Common myeloid progenitor, CD34-positive (primary cell): Measurements from ENCODE around the gene SH3TC2.
A peak's percentile ranks its signal among the peaks of the same experiment; 100 is the strongest.

ENCODE experiments used
- CTCF ChIA-PET: fragments of 350-600 bp; sonication (Branson Sonifier 250); formaldehyde crosslinking; loops from one replicate; lab custom pipeline; 2021; ENCODE audit warnings: antibody characterized with exemption; lab: Charles Lee
- POLR2A ChIA-PET: fragments of 350-600 bp; sonication (Branson Sonifier 250); formaldehyde crosslinking; loops from one replicate; lab custom pipeline; 2021; ENCODE audit warnings: antibody characterized with exemption; lab: Charles Lee
- DNase-seq, 3 donors: peaks; one replicate each; pipeline versions ENCODE4 v3.0.0 to v3.0.0-alpha.2; 2013
- H3K27ac ChIP-seq, 2 experiments: 1 replicate in 1 of 2; 2 replicates in 1 of 2; pipeline ENCODE4 v1.7.0; 2013; ENCODE audit warnings: inconsistent platforms in 2 of 2, low read length in 2 of 2, mild to moderate bottlenecking in 2 of 2, low read depth in 1 of 2, moderate library complexity in 1 of 2; ENCODE audit not compliant: severe bottlenecking in 2 of 2, insufficient read depth in 1 of 2, poor library complexity in 1 of 2
- H3K27me3 ChIP-seq, 5 experiments: replicated peaks in 2 of 5; 1 replicate in 3 of 5; 2 replicates in 2 of 5; pipeline versions ENCODE4 v1.6.1 to v1.7.0; 2013; ENCODE audit warnings: low read length in 4 of 5, mild to moderate bottlenecking in 2 of 5, moderate library complexity in 2 of 5, inconsistent platforms in 1 of 5; ENCODE audit not compliant: insufficient read depth in 5 of 5, control insufficient read depth in 4 of 5
- H3K36me3 ChIP-seq, 4 experiments: 1 replicate in 2 of 4; 2 replicates in 2 of 4; pipeline versions ENCODE4 v1.6.1 to v1.7.0; 2013; ENCODE audit warnings: low read length in 3 of 4, control low read depth in 1 of 4, mild to moderate bottlenecking in 1 of 4; ENCODE audit not compliant: control insufficient read depth in 4 of 4, insufficient read depth in 4 of 4
- H3K4me1 ChIP-seq, 4 experiments: 1 replicate in 3 of 4; 2 replicates in 1 of 4; pipeline versions ENCODE4 v1.6.1 to v1.7.1; 2013; ENCODE audit warnings: low read length in 3 of 4, mild to moderate bottlenecking in 3 of 4, control low read depth in 1 of 4, inconsistent platforms in 1 of 4, moderate library complexity in 1 of 4; ENCODE audit not compliant: control insufficient read depth in 4 of 4, insufficient read depth in 4 of 4; ENCODE audit errors: control extremely low read depth in 1 of 4
- H3K4me3 ChIP-seq, 7 experiments: 1 replicate in 4 of 7; 2 replicates in 3 of 7; pipeline versions ENCODE4 v1.5.1 to v1.7.0; 2013; ENCODE audit warnings: mild to moderate bottlenecking in 7 of 7, low read length in 6 of 7, moderate library complexity in 6 of 7, inconsistent platforms in 2 of 7, low read depth in 2 of 7, control low read depth in 1 of 7; ENCODE audit not compliant: insufficient read depth in 4 of 7, control insufficient read depth in 1 of 7; ENCODE audit errors: extremely low read depth in 1 of 7
- H3K9me3 ChIP-seq, 5 experiments: 1 replicate in 4 of 5; 2 replicates in 1 of 5; pipeline versions ENCODE4 v1.6.1 to v1.7.1; 2013; ENCODE audit warnings: low read length in 4 of 5, mild to moderate bottlenecking in 2 of 5, inconsistent platforms in 1 of 5, low read depth in 1 of 5, moderate library complexity in 1 of 5; ENCODE audit not compliant: control insufficient read depth in 4 of 5, insufficient read depth in 2 of 5; ENCODE audit errors: control extremely low read depth in 1 of 5
- WGBS: methylation state at CpG from one replicate; pipeline ENCODE4 v1.1.5; 2013; ENCODE audit not compliant: insufficient coverage; 5-methylcytosine and 5-hydroxymethylcytosine counted together

Gene SH3TC2

DNA sequence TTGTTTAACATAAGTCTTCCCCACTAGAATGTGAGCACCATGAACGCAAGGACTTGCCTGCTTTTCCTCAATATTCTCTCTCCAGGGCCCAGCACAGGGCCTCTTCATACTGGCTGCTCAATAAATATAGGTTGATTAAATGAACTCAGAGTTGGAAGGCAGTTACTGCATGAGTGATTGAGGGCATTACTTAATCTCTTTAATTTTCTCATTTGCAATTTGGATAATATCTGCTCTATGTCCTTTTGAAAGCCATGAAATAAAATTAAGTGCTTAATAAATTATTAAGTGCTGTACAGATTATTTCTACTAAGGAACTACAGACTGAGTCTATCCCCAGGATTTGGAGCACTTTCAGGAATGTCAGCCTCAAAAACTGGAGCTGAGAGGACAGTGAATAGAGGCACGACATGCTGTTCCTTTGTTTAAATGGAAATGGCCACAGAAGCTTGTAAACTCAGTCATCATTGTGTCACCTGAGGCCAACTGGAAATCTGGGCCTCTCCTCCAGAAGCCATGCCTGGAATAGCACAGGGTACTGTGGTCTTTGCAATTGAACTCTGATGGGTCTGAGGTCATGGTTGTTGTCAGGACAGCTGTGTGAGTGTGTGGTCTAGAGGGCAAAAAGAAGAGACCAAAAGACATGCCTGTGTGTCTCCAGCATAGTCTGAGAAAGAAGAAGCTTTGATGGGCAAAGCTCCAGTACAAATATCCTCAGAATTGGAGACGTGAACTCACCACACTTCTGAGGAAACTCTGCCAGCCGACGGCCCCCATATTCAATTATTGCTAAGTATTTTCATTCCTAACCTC lies 86.1 kb downstream of the SH3TC2 start:
- Histone ChIP-seq H3K36me3 (no peaks in the 10 kb centered on the region), H3K4me3 (no peak overlapping the region), H3K4me1 (peaks cover 3 to 10% (median 7%) of the 10 kb centered on the region in 4 experiments), H3K27ac (no peak overlapping the region), H3K9me3 (no peaks in the 10 kb centered on the region), H3K27me3 (no peaks in the 10 kb centered on the region)
- 82% methylated on average over 4 of the region's 5 CpGs for WGBS
- no peak for DNase-seq
- POLR2A ChIA-PET: no interaction called here
- CTCF ChIA-PET: interaction anchor here (0.6 to 2.4 kb wide), 9 partner anchors 11 to 244 kb away, joined by 3 to 9 read pairs (median 4); no protein-coding TSS in a partner anchor

DNA sequence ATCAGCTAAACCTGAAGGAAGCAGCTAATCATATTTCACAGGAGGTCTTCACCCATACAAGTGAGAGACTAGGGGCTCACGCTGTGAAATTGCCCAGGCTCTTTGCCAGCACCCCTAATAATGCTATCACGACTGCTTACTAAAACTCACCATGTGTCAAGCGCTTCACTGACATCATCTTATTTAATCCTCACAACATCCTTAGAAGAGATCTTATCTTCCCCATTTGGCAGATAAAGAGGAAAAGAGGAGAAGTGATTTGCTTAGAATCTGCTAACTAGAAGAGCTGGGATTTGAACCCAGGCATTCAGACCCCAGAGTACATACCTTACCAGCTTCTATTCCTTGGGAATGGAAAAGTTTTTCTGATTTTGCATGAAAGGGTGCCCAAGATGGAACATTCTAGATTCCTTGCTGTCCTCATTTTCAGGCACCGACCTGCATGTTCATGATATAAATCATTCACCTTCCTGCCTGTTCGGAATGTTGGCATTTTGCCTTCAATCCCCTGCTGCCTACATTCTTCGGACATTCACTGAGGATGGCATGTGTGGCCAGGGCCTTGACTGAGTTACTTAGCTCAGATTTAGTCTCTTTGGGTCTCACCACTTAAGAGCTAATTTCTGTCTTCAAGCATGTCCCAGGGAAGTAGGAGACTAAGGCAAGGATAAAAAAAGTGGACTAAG lies 88.1 kb downstream of the SH3TC2 start:
- 84% methylated on average over 4 of the region's 6 CpGs for WGBS
- Histone ChIP-seq H3K9me3 (no peaks in the 10 kb centered on the region), H3K27me3 (no peaks in the 10 kb centered on the region), H3K4me1 (peaks cover 3 to 10% (median 7%) of the 10 kb centered on the region in 4 experiments), H3K27ac (no peak overlapping the region), H3K36me3 (no peaks in the 10 kb centered on the region), H3K4me3 (no peak overlapping the region)
- no peak for DNase-seq
- CTCF ChIA-PET: interaction anchor here (19.3 kb wide), 1 partner anchor 236 kb away, joined by 361 read pairs; no protein-coding TSS in a partner anchor
- POLR2A ChIA-PET: no interaction called here

DNA sequence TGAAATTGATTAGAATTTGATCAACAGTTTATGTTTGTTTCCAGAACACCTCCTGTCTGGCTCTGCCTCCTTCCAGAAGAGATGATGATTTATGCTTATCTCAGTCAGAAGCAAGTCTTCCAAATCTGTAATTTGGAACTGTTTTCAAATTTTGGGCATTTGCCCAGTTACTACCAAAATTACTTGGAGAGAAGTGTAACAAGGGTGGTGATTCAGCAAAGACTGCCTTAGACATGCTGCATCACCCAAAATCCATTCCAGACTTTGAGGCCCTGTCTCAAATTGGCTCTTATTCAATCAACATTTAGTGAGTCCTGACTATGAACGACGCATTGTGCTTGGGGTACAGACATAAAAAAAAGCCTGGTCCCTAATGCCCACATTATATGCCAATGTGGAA lies 89.4 kb downstream of the SH3TC2 start:
- POLR2A ChIA-PET: no interaction called here
- CTCF ChIA-PET: interaction anchor here (1.2 to 19.3 kb wide), 2 partner anchors 16 to 235 kb away, joined by 3 to 361 read pairs; no protein-coding TSS in a partner anchor
- WGBS: 100% methylated on average over 2 of the region's 2 CpGs
- Histone ChIP-seq H3K36me3 (no peaks in the 10 kb centered on the region), H3K27me3 (no peaks in the 10 kb centered on the region), H3K27ac (no peak overlapping the region), H3K4me3 (no peak overlapping the region), H3K4me1 (peaks cover 3 to 10% (median 7%) of the 10 kb centered on the region in 4 experiments), H3K9me3 (no peaks in the 10 kb centered on the region)
- no peak for DNase-seq

DNA sequence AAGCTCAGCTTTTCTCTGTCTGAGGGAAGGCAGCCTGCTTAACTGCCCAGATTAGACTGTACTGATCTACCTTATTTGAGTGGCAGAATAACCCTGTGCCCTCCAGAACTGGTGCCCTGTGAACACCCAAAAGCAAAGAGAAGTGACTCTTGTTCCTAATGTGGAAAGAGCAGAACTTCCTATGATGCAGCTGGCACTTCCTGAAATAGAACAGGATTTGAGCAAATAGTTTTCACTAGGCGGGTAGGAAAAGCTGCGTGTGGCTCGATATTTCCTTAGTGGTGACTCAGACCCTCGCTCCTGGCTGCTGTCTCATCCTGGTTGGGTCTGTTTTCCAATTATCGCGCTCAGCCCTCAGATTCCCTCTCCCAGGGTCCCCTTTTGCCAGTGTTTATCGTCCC lies 89.9 kb downstream of the SH3TC2 start:
- H3K9me3 ChIP-seq: no peaks in the 10 kb centered on the region
- ChIA-PET POLR2A (no interaction called here), CTCF (interaction anchor here (1.0 to 19.3 kb wide), 3 partner anchors 16 to 235 kb away, joined by 3 to 361 read pairs (median 3); no protein-coding TSS in a partner anchor)
- DNase-seq: peak in 2 of 3 donors; percentile 13 to 15
- no peaks in the 10 kb centered on the region for H3K27me3 ChIP-seq
- peaks cover 3 to 10% (median 7%) of the 10 kb centered on the region in 4 experiments for H3K4me1 ChIP-seq
- 17% methylated on average over 6 of the region's 7 CpGs for WGBS
- H3K4me3 ChIP-seq: peak overlapping the region in 1 of 7 experiments; percentile 19
- H3K27ac ChIP-seq: no peak overlapping the region
- no peaks in the 10 kb centered on the region for H3K36me3 ChIP-seq

DNA sequence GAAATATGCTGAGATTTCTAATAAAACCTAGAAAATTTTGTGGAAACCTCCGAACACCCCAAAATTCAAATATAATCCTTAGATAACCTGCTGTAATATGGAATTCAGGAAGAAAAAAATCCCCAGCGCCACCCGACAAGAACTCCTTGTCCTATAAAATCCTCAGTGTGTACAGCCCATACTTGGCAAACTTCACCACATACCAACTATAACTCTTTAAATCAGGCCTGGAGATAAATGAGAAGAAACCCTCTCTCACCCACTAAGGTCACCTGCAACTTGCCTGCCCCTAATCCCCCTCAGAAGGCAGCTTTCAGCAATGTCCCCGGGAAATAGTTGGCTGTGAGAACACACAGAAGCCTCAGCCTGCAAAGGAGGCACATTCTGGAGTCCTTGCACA lies 90.5 kb downstream of the SH3TC2 start:
- peaks cover 3 to 10% (median 7%) of the 10 kb centered on the region in 4 experiments for H3K4me1 ChIP-seq
- CTCF ChIA-PET: interaction anchor here (1.0 to 19.3 kb wide), 5 partner anchors 11 to 234 kb away, joined by 3 to 361 read pairs (median 4); no protein-coding TSS in a partner anchor

DNA sequence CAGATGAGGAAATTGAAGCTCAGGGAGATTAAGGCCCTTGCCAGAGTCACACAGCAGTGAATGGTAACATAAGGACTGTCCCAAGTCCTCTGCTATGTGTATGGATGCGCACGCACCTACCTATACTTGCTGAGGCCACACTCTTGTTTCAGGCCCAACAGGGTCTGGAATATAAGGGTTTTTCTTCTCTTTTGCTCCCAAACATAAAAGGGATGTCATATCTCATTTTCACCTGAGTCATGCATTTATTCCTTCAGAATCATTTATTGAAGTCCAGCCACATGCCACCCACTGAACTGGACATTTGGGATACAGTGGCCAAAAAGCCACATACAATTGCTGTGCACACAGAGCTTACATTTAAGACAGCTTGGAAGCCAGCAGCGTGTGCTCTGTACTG lies 92.0 kb downstream of the SH3TC2 start:
- Histone ChIP-seq H3K9me3 (no peaks in the 10 kb centered on the region), H3K27me3 (no peaks in the 10 kb centered on the region), H3K4me3 (no peak overlapping the region), H3K4me1 (peaks cover 3 to 10% (median 7%) of the 10 kb centered on the region in 4 experiments), H3K27ac (no peak overlapping the region), H3K36me3 (no peaks in the 10 kb centered on the region)
- ChIA-PET POLR2A (no interaction called here), CTCF (interaction anchor here (1.2 to 19.3 kb wide), 5 partner anchors 10 to 233 kb away, joined by 3 to 361 read pairs (median 4); no protein-coding TSS in a partner anchor)
- 96% methylated on average over 3 of the region's 3 CpGs for WGBS
- no peak for DNase-seq

More for the DNA sequence above, 90.5 kb downstream of the SH3TC2 start:
- Histone ChIP-seq H3K27ac (no peak overlapping the region), H3K4me3 (no peak overlapping the region), H3K9me3 (no peaks in the 10 kb centered on the region), H3K36me3 (no peaks in the 10 kb centered on the region), H3K27me3 (no peaks in the 10 kb centered on the region)
- no peak for DNase-seq
- WGBS: 100% methylated on average over 4 of the region's 4 CpGs
- POLR2A ChIA-PET: no interaction called here
